ENCODE measurements around the gene CYB561D2.

Gene CYB561D2

GRCh38 chr3:50354850-50355249, 4.2 kb downstream of the CYB561D2 start:
- TF ChIP-seq CTCF (IDR thresholded peaks at IDR 0.05; ENCODE audit: low read length) (no peak), EZH2 (IDR thresholded peaks at IDR 0.05; ENCODE audit: borderline replicate concordance, low read length) (no peak)
- H3K27me3 ChIP-seq (ENCODE audit: insufficient read depth, low read length) = no peaks in the 10 kb centered on the region
- H3K4me1 ChIP-seq (ENCODE audit: insufficient read depth, low read length, severe bottlenecking) = peaks cover 49% of the 10 kb centered on the region
- peaks cover 32% of the 10 kb centered on the region; the same call in 1 of the 2 replicates for H3K36me3 ChIP-seq (ENCODE audit: insufficient read depth, low read length)
- H2AFZ ChIP-seq (ENCODE audit: low read length) = no peak overlapping the region
- H3K79me2 ChIP-seq (ENCODE audit: insufficient read depth, low read length) = no peaks in the 10 kb centered on the region
- no peaks in the 10 kb centered on the region for H3K9me3 ChIP-seq (ENCODE audit: low read length)
- no peaks in the 10 kb centered on the region for H4K20me1 ChIP-seq (ENCODE audit: insufficient read depth, low read length)
- no peaks in the 10 kb centered on the region for H3K9me2 ChIP-seq (ENCODE audit: low read depth, low read length)
- H3K9ac ChIP-seq (ENCODE audit: low read length) = no peak overlapping the region
- no peak overlapping the region for H3K27ac ChIP-seq (ENCODE audit: low read depth, low read length, poor library complexity, severe bottlenecking)
- H3K4me3 ChIP-seq (ENCODE audit: low read depth, low read length, poor library complexity, severe bottlenecking) = no peak overlapping the region
- no peaks in the 10 kb centered on the region for H3F3A ChIP-seq (ENCODE audit: insufficient read depth, low read length)
- no peak overlapping the region for H3K4me2 ChIP-seq (ENCODE audit: low read length)

- Histone ChIP-seq H3K27me3 (ENCODE audit: insufficient read depth, low read length) (no peaks in the 10 kb centered on the region), H3K36me3 (ENCODE audit: insufficient read depth, low read length) (peaks cover 32% of the 10 kb centered on the region; the same call in 1 of the 2 replicates), H3F3A (ENCODE audit: insufficient read depth, low read length) (no peaks in the 10 kb centered on the region), H3K4me3 (ENCODE audit: low read depth, low read length, poor library complexity, severe bottlenecking) (peak overlapping the region; percentile 71), H3K27ac (ENCODE audit: low read depth, low read length, poor library complexity, severe bottlenecking) (no peak overlapping the region), H3K79me2 (ENCODE audit: insufficient read depth, low read length) (no peaks in the 10 kb centered on the region), H3K9me2 (ENCODE audit: low read depth, low read length) (no peaks in the 10 kb centered on the region), H3K4me1 (ENCODE audit: insufficient read depth, low read length, severe bottlenecking) (peaks cover 46% of the 10 kb centered on the region), H2AFZ (ENCODE audit: low read length) (no peak overlapping the region), H3K9me3 (ENCODE audit: low read length) (no peaks in the 10 kb centered on the region), H4K20me1 (ENCODE audit: insufficient read depth, low read length) (no peaks in the 10 kb centered on the region), H3K4me2 (ENCODE audit: low read length) (peak overlapping the region; percentile 67), H3K9ac (ENCODE audit: low read length) (peak overlapping the region; percentile 29; the same call in 1 of the 2 replicates)
- TF ChIP-seq CTCF (IDR thresholded peaks at IDR 0.05; ENCODE audit: low read length) (no peak), EZH2 (IDR thresholded peaks at IDR 0.05; ENCODE audit: borderline replicate concordance, low read length) (no peak)
These were observed 5.3 kb downstream of the CYB561D2 start for GRCh38 chr3:50355829-50356552.

- H3K4me3 ChIP-seq (ENCODE audit: low read depth, low read length, poor library complexity, severe bottlenecking) = peak overlapping the region; percentile 71
- peaks cover 41% of the 10 kb centered on the region for H3K4me1 ChIP-seq (ENCODE audit: insufficient read depth, low read length, severe bottlenecking)
- H4K20me1 ChIP-seq (ENCODE audit: insufficient read depth, low read length) = no peaks in the 10 kb centered on the region
- peak overlapping the region; percentile 82; the same call in 1 of the 2 replicates for H3K9ac ChIP-seq (ENCODE audit: low read length)
- no peaks in the 10 kb centered on the region for H3K27me3 ChIP-seq (ENCODE audit: insufficient read depth, low read length)
- no peak overlapping the region for H2AFZ ChIP-seq (ENCODE audit: low read length)
- H3K36me3 ChIP-seq (ENCODE audit: insufficient read depth, low read length) = peaks cover 32% of the 10 kb centered on the region; the same call in 1 of the 2 replicates
- peak overlapping the region; percentile 67 for H3K4me2 ChIP-seq (ENCODE audit: low read length)
- TF ChIP-seq CTCF (IDR thresholded peaks at IDR 0.05; ENCODE audit: low read length) (no peak), EZH2 (IDR thresholded peaks at IDR 0.05; ENCODE audit: borderline replicate concordance, low read length) (no peak)
- H3K79me2 ChIP-seq (ENCODE audit: insufficient read depth, low read length) = no peaks in the 10 kb centered on the region
- no peak overlapping the region for H3K27ac ChIP-seq (ENCODE audit: low read depth, low read length, poor library complexity, severe bottlenecking)
- no peaks in the 10 kb centered on the region for H3F3A ChIP-seq (ENCODE audit: insufficient read depth, low read length)
- no peaks in the 10 kb centered on the region for H3K9me2 ChIP-seq (ENCODE audit: low read depth, low read length)
- no peaks in the 10 kb centered on the region for H3K9me3 ChIP-seq (ENCODE audit: low read length)
These were observed 5.9 kb downstream of the CYB561D2 start for GRCh38 chr3:50356553-50356952.
